Measurements from ENCODE around the gene SCN2A.
"Not testable (repeated sequence)": the region's sequence is repeated elsewhere in the genome, so short reads cannot be mapped to it uniquely, and the experiment has no call there.

SCN2A gene

GRCh38 chr2:165253178-165253577 lies 14.0 kb downstream of the SCN2A start:
- no peak for DNase-seq (ENCODE audit: low read depth)

DNA sequence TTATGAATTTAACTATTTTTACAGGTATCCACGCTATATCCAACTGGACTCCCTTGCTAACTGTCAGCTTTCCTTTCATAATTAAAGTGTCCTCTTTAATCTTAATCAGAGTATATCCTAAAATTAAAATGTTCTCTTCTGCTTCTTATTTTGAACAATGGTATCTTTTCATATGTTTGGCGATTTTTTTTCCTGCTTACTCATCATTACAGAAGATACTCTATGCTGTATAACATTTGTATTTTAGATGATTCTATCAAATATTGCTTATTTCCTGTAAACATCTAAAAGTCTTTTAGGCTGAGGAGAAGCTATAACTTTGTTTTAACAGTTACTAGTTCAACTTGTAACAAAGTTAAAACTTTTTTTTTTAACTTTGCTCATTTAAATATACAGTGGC lies 17.4 kb downstream of the SCN2A start:
- no peak for DNase-seq (ENCODE audit: low read depth)

GRCh38 chr2:165260347-165260746 lies 21.1 kb downstream of the SCN2A start:
- DNase-seq (ENCODE audit: low read depth), result not testable (repeated sequence)

DNA sequence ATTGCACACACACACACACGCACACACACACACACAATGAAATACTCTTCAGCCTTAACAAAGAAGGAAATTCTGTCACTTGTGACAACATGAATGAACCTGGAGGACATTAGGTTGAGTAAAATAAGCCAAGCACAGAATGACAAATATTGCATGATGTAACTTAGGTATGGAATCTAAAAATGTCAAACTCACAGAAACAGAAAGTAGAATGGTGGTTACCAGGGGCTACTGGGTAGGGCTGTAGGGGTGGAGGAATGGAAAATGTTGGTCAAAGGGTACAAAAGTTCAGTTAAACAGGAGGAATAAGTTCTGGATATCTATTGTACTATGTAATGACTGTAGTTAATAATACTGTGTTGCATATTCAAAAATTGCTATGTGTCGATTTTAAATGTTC lies 29.5 kb downstream of the SCN2A start:
- no peak for DNase-seq (ENCODE audit: low read depth)

DNA sequence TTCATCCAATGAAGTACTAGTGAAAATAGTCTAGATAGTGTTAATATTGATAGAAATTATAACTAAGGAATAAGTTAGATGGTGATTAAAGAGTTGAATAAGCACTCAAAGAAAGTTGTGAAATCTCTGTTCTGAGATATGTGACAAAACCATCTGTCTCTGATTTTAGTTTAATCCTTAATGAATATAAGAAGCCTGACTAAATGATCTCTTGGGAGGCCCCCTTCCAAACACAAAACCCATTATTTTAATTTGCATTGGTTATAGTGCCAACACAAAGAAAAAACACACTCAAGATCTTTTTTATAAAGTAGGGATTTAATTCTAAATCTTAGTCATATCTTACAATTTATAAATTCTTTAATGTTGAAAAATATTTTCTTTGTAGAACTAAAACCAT lies 34.0 kb downstream of the SCN2A start:
- no peak for DNase-seq (ENCODE audit: low read depth)

DNA sequence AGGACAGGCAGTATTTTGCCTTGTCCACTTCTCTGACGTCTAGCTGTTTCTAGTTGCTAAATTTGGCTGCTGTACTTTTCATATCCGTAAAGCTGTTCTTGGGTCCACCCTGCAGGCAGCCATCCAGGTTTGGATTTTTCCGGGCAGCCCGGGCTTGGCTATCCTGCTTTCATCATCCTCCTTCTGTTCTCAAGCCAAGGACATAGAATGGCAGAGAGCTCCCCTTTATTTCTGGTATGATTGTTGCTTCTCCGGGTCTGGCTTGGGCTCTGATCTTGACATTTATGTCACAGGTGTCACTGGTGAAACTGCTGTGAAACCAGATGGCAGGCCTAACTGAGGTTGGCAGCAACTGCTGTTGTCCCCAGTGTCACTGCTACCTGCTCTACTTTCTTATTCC lies 35.5 kb downstream of the SCN2A start:
- DNase-seq (ENCODE audit: low read depth), result no peak

DNA sequence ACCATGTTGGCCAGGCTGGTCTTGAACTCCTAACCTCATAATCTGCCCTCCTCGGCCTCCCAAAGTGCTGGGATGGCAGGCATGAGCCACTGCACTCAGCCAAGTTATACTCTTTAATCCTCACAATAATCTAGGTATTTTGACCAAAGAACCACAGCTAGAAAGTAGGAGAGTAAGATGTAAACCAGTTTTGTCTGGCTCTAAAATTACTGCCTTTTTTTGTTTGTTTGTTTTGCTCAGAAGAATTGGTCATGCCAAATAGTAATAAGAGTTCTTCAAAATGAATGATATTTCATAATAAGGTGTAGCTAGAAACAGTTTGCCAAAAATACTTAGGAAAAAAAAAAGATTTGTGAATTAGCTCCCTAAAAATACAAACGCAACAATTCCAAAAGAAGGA lies 36.7 kb downstream of the SCN2A start:
- DNase-seq (ENCODE audit: low read depth), result no peak

GRCh38 chr2:165277295-165277694 lies 38.1 kb downstream of the SCN2A start:
- no peak for DNase-seq (ENCODE audit: low read depth)

DNA sequence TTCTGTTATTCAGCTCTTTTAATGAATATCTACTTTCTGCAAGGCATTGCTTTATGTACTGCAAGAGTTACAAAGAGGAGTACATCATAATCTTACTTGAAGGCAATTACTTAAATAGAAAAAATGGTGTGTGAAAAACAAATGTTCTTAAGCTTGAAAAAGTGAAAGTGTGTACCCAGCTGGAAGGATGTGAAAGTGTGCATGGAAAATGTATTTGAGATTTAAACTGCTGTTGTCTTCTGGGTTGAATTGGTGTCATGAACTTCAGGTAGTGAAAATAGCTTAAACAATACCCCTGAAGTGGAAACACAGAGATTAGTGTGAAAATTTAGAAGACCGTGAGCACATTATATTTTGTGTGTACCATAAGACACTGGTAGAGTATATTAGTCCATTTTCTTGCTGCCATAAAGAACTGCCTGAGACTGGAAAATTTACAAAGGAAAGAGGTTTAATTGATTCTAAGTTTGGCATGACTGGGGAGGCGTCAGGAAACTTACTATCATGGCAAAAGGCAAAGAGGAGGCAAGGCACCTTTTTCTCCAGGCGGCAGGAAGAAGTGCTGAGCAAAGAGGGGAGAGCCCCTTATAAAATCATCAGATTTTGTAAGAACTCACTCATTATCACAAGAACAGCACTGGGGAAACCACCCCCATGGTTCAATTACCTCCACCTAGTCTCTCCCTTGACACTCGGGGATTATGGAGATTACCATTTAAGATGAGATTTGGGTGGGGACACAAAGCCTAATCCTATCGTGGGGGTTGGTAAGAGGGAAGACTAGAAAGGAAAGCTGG lies 38.8 kb downstream of the SCN2A start:
- no peak for DNase-seq (ENCODE audit: low read depth)

DNA sequence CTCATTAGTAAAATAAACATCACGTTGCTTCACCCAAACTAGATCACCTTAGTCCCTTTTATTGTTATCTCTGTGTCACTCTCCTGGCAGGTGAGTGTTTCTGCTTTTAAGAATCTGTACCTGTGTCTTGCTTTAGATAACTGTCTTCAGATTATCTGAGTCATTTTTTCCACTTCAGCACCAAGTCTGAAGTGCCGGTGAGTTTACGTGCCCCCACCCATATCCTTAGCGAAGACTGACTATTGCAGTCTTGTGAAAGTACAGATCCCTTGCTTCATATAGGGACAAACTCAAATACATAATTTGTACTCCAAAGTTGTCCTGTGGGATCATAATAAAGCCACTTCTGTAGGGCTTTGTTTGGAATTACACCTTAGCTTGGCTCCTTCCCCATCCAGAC lies 41.1 kb downstream of the SCN2A start:
- no peak for DNase-seq (ENCODE audit: low read depth)

DNA sequence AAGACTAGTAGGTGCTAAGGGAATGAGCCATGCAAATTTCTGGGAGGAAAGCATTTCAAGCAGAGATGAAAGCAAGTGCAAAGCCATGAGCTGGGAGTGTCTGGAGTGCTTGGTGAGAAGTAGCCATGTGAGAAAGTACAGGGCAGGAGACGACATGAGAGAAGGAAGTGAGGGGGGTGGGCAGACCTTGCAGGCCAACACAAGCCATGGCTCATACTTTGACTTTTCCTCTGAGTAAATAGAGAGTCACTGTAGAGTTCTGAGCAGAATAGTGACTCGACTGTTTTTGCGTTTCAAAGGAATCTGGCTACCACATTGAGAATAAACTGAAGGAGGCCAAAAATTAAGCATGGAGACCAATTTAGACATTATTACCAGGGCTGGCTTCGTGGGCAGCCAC lies 42.2 kb downstream of the SCN2A start:
- no peak for DNase-seq (ENCODE audit: low read depth)

- no peak for DNase-seq (ENCODE audit: low read depth)
These were observed 44.1 kb downstream of the SCN2A start for GRCh38 chr2:165283342-165283741.

DNA sequence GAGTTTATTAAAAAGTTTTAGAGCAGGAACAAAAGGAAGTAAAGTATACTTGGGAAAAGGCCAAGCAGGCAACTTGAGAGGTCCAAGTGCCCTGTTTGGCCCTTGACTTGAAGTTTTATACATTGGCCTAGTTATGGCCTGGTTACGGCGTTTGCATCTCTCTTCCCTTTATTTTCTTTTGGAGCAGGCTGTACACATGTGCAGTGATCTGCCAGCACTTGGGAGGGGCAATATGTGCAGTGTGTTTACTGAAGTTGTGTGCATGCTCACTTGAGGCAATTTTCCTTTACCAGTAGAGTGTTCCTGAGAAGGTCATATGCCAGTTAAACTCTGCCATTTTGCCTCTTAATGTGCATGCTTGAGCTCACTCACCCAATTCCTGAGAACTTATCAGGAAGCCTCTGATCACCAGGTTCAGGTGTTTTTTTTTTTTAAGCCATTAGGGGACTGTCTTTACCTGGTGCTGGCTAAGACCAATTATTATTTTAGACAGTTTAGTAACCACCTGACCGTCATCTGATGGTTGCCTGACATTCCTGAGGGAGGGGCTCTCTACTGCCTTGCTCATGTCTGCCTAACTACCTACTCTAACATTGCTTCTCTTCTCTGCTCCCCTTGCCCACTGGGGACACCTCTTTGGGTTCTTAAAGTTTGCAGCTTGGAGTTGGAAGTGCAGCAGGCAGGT lies 48.0 kb downstream of the SCN2A start:
- no peak for DNase-seq (ENCODE audit: low read depth)

GRCh38 chr2:165289069-165289468 lies 49.9 kb downstream of the SCN2A start:
- DNase-seq (ENCODE audit: low read depth), result no peak

GRCh38 chr2:165293440-165294420 lies 54.5 kb downstream of the SCN2A start:
- DNase-seq (ENCODE audit: low read depth), result no peak

GRCh38 chr2:165294912-165295311 lies 55.7 kb downstream of the SCN2A start:
- DNase-seq (ENCODE audit: low read depth), result no peak

DNA sequence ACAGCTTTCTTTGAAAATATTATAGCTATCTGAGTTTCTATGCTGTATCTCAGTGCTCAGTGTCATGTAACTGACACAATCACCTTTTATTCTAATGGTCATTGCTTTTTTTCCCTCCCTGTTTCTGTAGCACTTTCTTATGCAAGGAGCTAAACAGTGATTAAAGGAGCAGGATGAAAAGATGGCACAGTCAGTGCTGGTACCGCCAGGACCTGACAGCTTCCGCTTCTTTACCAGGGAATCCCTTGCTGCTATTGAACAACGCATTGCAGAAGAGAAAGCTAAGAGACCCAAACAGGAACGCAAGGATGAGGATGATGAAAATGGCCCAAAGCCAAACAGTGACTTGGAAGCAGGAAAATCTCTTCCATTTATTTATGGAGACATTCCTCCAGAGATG lies 56.4 kb downstream of the SCN2A start:
- DNase-seq (ENCODE audit: low read depth), result no peak

DNA sequence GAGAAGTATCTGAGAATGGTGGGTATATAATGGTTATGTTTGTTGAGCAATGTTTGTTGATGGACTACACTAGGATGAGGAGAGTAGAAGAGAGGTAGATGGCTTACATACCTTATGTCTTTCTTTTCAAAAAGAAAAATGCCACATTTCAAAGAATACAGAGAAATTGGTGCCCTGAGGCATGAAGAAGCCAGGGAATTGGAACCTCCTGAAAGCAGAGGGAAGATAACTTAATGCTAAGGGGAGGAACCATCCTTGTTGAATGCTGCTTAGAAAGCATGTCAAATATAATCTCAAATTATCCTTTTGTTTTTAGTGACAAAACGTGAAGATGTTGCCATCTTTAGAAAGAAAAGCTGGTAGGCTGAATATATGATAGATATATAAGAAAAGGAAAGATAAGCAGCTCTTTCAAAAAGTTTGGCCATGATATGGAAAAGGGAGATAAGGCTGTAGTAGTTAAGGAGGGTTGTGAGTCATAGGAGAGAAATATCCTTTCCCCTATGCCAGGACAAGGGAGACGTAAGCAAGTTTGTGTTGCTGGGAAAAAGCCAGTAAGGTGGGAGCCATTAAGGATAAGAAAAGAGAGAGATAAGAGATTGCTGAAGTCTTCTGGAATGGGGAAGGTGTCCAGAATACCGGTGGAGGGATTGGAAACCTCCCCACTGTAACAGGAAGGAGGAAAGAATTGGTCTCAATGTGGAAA lies 66.3 kb downstream of the SCN2A start:
- no peak for DNase-seq (ENCODE audit: low read depth)

GRCh38 chr2:165307317-165307716 lies 68.1 kb downstream of the SCN2A start:
- no peak for DNase-seq (ENCODE audit: low read depth)

- DNase-seq (ENCODE audit: low read depth), result no peak
These were observed 72.7 kb downstream of the SCN2A start for GRCh38 chr2:165311949-165312348.

- no peak for DNase-seq (ENCODE audit: low read depth)
These were observed 73.8 kb downstream of the SCN2A start for GRCh38 chr2:165312999-165313398.

DNA sequence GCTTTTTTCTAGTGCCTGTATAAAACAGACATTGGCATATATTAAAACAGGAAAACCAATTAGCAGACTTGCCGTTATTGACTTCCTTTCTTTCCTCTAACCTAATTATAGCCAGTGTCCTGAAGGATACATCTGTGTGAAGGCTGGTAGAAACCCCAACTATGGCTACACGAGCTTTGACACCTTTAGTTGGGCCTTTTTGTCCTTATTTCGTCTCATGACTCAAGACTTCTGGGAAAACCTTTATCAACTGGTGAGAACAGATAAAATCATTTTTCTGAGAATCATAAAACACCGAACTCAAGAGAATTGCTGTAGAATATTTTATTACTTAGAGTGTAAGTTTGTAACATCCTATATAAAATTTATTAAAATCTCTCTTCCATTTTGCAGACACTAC lies 74.3 kb downstream of the SCN2A start:
- no peak for DNase-seq (ENCODE audit: low read depth)
